GM10266 (cell line): ENCODE measurements around the gene PSMD13.

ENCODE experiments used
- DNase-seq: peaks from one replicate; pipeline ENCODE4 v3.0.0; 2012; ENCODE audit errors: extremely low spot score
- CTCF ChIP-seq: IDR thresholded peaks from 2 replicates; pipeline ENCODE4 v1.5.1; 2012; ENCODE audit warnings: mild to moderate bottlenecking, low read depth; ENCODE audit not compliant: control insufficient read depth, insufficient read depth; ENCODE audit errors: missing control alignments

The PSMD13 gene

GRCh38 chr11:299951-300735 is 63.4 kb downstream of the PSMD13 start:
- TF ChIP-seq CTCF, result peak; percentile 26
- no peak for DNase-seq
